ENCODE results near the gene TMEM182. TPM values are rescaled to one million over a fixed set of nuclear protein-coding genes. Genes with fewer than 3 reads are reported as not detected.

The TMEM182 gene
- total RNA-seq, 4 donors from 2014 or later = under 0.01 to 3.5 (median 0.86) TPM

DNA sequence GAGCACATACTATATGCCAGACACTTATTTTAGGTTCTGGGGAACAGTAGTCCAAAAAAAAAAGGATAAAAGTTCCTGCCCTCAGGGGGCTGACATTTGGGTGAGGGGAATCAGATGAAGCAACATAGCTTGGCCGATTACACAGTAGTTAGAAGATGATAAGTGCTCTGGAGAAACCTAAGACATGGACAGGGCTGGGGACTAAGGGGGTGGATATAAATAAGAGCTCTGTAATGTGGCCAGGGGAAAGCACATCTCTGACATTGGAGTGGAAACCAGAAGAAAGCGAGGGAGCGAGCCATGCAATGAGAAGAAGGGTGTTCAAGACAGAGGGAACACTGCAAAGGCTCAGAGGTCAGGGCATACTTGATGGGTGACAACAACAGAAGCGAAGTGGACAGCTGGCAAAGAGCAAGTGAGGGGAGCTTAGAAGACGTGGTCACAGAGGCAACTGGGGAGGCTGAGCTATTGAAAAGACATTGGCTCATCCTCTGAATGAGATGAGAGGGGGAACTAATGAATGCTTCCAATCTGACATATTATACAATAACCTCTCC, 11.4 kb downstream of the TMEM182 start:
- no peaks in the 10 kb centered on the region for H3K27me3 ChIP-seq
- no peak overlapping the region for H3K4me3 ChIP-seq
- H3K9me3 ChIP-seq = no peaks in the 10 kb centered on the region
- H3K4me1 ChIP-seq = no peaks in the 10 kb centered on the region
- H3K27ac ChIP-seq = no peak overlapping the region
- TF ChIP-seq POLR2A (IDR thresholded peaks at IDR 0.05) = no peak
- TF ChIP-seq, protein P1, sequence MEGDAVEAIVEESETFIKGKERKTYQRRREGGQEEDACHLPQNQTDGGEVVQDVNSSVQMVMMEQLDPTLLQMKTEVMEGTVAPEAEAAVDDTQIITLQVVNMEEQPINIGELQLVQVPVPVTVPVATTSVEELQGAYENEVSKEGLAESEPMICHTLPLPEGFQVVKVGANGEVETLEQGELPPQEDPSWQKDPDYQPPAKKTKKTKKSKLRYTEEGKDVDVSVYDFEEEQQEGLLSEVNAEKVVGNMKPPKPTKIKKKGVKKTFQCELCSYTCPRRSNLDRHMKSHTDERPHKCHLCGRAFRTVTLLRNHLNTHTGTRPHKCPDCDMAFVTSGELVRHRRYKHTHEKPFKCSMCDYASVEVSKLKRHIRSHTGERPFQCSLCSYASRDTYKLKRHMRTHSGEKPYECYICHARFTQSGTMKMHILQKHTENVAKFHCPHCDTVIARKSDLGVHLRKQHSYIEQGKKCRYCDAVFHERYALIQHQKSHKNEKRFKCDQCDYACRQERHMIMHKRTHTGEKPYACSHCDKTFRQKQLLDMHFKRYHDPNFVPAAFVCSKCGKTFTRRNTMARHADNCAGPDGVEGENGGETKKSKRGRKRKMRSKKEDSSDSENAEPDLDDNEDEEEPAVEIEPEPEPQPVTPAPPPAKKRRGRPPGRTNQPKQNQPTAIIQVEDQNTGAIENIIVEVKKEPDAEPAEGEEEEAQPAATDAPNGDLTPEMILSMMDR (IDR thresholded peaks at IDR 0.05) = no peak
- intact Hi-C loops (cut with DNase I; ENCODE audit: low total_unique reads) = no loop called here
- no peaks in the 10 kb centered on the region for H3K36me3 ChIP-seq
- no peak for DNase-seq

DNA sequence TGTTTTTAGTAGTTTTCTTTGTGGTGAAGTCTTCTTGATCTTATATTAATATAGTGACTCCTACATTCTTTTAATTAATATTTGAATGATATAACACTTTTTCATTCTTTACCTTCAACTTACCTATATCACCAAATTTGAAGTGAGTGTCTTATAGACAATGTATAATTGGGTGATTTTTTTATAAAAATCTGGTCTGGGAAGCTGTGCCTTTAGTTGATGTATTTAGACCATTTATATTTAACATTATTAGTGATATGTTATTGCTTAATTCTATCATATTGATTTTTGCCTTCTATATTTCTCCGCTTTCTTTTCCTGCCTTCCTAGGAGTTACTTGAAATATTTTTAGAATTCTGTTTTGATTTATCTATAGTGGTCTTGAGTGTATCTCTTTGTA, 16.4 kb downstream of the TMEM182 start:
- Histone ChIP-seq H3K27me3 (no peaks in the 10 kb centered on the region), H3K9me3 (no peaks in the 10 kb centered on the region), H3K4me3 (no peak overlapping the region), H3K27ac (no peak overlapping the region), H3K36me3 (no peaks in the 10 kb centered on the region), H3K4me1 (no peaks in the 10 kb centered on the region)
- no peak for TF ChIP-seq POLR2A (IDR thresholded peaks at IDR 0.05)
- TF ChIP-seq, protein P1 (IDR thresholded peaks at IDR 0.05) = no peak
- intact Hi-C loops (cut with DNase I; ENCODE audit: low total_unique reads) = no loop called here
- no peak for DNase-seq

DNA sequence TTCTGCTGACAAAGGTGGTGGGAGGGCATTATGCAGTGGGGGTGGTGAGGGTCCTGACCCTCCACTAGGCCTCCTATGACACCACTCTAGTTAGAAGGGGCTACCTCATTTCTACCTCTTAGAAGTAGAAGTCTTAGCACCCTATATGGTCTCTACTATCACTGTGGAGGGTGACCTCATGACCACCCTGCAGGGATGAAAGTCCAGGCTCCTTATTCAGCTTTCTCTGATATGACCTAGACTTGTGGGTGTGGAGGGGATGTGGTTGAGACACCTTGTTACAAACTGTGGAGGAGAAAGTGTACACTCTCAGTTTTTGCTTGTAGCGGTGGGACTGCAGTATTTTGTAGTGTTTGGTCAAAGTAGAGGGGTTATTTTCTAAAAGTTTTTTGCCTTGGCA, 18.6 kb downstream of the TMEM182 start:
- DNase-seq = no peak
- Histone ChIP-seq H3K36me3 (no peaks in the 10 kb centered on the region), H3K9me3 (no peaks in the 10 kb centered on the region), H3K4me3 (no peak overlapping the region), H3K4me1 (no peaks in the 10 kb centered on the region), H3K27me3 (no peaks in the 10 kb centered on the region), H3K27ac (no peak overlapping the region)
- intact Hi-C loops (cut with DNase I; ENCODE audit: low total_unique reads) = no loop called here
- no peak for TF ChIP-seq POLR2A (IDR thresholded peaks at IDR 0.05)
- TF ChIP-seq, protein P1 (IDR thresholded peaks at IDR 0.05) = no peak

DNA sequence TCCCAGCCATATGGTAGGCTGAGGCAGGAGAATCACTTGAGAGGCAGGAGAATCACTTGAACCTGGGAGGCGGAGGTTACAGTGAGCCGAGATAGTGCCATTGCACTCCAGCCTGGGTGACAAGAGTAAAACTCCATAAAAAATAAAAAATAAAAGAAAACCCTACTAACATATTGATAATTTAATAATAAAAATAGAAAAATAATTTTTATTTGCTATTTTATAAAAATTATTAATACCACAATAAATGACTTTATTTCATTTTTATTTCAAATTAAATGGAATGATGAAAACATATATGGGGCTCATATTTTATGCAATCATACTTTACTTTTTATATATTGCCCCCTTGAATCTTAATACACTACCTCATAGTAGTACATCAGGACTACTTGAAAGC, 20.4 kb downstream of the TMEM182 start:
- TF ChIP-seq, protein P1 (IDR thresholded peaks at IDR 0.05) = no peak
- TF ChIP-seq POLR2A (IDR thresholded peaks at IDR 0.05) = no peak
- Histone ChIP-seq H3K9me3 (no peaks in the 10 kb centered on the region), H3K27me3 (no peaks in the 10 kb centered on the region), H3K27ac (no peak overlapping the region), H3K4me1 (no peaks in the 10 kb centered on the region), H3K36me3 (no peaks in the 10 kb centered on the region), H3K4me3 (no peak overlapping the region)
- no peak for DNase-seq
- intact Hi-C loops (cut with DNase I; ENCODE audit: low total_unique reads) = no loop called here

DNA sequence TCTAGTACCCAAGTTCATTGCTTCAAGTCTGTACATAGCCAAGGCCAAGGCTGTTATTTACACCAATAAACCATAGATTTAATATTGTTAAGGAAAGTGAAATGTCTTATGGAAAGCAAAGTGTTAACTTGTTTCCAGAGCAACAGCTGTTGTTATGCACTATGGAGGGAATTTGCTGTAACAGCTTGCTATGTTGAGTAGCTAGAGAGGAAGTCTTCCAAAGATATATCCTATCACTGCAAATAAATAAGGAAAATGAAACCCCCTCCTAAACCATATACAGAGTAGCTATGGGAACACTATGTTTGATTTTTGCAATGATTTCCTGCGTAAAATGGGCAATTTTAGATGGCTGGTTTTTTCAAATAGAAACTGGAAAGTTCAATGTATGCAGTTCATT, 21.1 kb downstream of the TMEM182 start:
- TF ChIP-seq, protein P1 (IDR thresholded peaks at IDR 0.05) = no peak
- TF ChIP-seq POLR2A (IDR thresholded peaks at IDR 0.05) = no peak
- no peaks in the 10 kb centered on the region for H3K4me1 ChIP-seq
- no peak overlapping the region for H3K4me3 ChIP-seq
- H3K27ac ChIP-seq = no peak overlapping the region
- H3K36me3 ChIP-seq = no peaks in the 10 kb centered on the region
- no peak for DNase-seq
- H3K9me3 ChIP-seq = no peaks in the 10 kb centered on the region
- H3K27me3 ChIP-seq = no peaks in the 10 kb centered on the region
- intact Hi-C loops (cut with DNase I; ENCODE audit: low total_unique reads) = no loop called here

Data from uterus (tissue), 4 donors.